ENCODE measurements around the gene AKT2. TPM values are rescaled to one million over a fixed set of nuclear protein-coding genes. Genes with fewer than 3 reads are reported as not detected.
A peak's percentile ranks its signal among the peaks of the same experiment; 100 is the strongest.
"Not testable (repeated sequence)": the region's sequence is repeated elsewhere in the genome, so short reads cannot be mapped to it uniquely, and the experiment has no call there.

The AKT2 gene
- total RNA-seq, result 119 and 193 TPM in 2 replicates
- 60.1 and 80.1 TPM in 2 replicates for polyA plus RNA-seq

DNA sequence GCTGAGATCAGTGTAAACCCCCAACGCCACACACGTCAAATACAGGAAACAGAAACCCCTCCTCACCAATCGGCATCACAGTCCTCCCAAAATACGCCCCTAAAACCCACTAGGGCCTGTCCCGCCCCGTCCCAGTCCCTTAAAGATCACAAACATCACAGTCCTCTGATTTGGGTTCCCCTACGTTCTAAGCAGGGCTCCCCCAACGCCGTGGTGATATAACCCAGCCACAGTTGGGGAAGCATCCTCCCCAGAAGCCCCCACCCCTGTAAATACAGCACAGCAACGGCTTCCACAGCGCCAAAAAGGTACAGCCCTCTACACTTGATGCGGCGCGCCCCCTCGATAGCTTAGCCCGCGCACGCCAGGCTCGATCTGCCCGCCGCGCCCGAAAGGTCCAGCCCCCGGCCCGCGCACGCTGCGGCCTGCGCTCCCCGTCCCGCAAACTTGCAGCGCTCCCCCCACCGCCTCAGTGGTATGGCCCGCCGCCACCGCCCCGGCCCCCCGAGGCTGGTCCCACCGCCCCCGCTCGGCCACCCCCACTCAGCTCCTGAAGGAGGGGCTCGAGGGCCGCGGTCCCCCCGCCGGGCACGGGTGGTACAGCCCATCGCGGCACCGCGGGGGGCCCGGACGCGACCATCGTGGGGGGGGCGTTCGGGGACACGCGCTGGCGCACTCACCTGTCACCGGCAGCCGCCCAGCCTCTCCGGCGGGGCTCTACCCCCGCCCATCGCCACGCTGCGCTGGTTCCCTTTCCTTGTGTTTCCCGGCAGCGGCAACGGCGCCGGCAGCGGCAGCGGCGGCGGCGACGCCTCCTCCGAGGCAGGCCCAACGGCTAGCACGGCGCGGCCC is at the start of gene AKT2:
TSS of gene AKT2 (minus strand) at position 845 of the 852 bp plus-strand sequence. CDS start 20,078 bp downstream, outside the sequence.
- no peaks in the 10 kb centered on the region for H3K36me3 ChIP-seq
- H3K9me3 ChIP-seq (ENCODE audit: low read depth), result no peaks in the 10 kb centered on the region

DNA sequence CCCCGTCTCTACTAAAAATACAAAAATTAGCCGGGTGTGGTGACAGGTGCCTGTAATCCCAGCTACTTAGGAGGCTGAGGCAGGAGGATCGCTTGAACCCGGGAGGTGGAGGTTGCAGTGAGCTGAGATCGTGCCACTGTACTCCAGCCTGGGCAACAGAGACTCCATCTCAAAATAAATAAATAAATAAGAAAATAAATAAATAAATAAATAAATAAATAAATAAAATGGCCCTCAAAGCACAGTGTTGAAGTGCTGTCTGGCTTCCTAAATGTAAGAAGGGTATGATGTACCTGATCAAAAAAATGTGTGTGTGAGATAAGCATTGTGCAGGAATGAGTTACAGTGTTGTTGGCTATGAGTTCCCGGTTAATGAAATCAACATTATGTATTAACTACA is 47.9 kb upstream of the AKT2 start:
- H3K4me3 ChIP-seq; DNase-seq (ENCODE audit: low read depth in 1 of 2, low spot score in 1 of 2); H3K9me3 ChIP-seq (ENCODE audit: low read depth); H3K4me1 ChIP-seq (ENCODE audit: low read depth); H3K27ac ChIP-seq; H3K27me3 ChIP-seq: not testable (repeated sequence)
- peaks cover 18% of the 10 kb centered on the region for H3K36me3 ChIP-seq

More for the DNA sequence above, at the start of gene AKT2:
- H3K27ac ChIP-seq, result peak within 1 kb of the TSS; percentile 98
- H3K4me3 ChIP-seq, result peak within 1 kb of the TSS; percentile 56
- H3K4me1 ChIP-seq (ENCODE audit: low read depth), result peaks cover 22% of the 10 kb centered on the region
- no peaks in the 10 kb centered on the region for H3K27me3 ChIP-seq
- TF ChIP-seq, protein P1, sequence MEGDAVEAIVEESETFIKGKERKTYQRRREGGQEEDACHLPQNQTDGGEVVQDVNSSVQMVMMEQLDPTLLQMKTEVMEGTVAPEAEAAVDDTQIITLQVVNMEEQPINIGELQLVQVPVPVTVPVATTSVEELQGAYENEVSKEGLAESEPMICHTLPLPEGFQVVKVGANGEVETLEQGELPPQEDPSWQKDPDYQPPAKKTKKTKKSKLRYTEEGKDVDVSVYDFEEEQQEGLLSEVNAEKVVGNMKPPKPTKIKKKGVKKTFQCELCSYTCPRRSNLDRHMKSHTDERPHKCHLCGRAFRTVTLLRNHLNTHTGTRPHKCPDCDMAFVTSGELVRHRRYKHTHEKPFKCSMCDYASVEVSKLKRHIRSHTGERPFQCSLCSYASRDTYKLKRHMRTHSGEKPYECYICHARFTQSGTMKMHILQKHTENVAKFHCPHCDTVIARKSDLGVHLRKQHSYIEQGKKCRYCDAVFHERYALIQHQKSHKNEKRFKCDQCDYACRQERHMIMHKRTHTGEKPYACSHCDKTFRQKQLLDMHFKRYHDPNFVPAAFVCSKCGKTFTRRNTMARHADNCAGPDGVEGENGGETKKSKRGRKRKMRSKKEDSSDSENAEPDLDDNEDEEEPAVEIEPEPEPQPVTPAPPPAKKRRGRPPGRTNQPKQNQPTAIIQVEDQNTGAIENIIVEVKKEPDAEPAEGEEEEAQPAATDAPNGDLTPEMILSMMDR (IDR thresholded peaks at IDR 0.05; ENCODE audit: low read depth, low read length), result no peak
- peak; percentile 66 to 88 for DNase-seq (ENCODE audit: low read depth in 1 of 2, low spot score in 1 of 2)

DNA sequence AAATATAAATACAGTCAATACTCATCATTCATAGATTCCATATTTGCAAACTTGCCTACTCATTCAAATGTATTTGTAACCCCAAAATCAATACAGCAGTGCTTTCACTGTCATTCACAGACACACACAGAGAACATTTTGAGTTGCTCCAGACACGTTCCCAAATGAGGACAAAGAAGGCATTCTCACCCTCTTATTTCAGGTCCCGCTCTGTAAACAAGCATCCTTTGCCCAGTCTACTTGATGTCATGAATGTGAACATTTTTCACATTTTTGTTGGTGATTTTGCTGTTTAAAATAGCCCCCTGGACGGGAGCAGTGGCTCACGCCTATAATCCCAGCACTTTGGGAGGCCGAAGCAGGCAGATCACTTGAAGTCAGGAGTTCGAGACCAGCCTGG is 47.5 kb upstream of the AKT2 start:
- no peaks in the 10 kb centered on the region for H3K27me3 ChIP-seq
- no peaks in the 10 kb centered on the region for H3K4me1 ChIP-seq (ENCODE audit: low read depth)
- peaks cover 21% of the 10 kb centered on the region for H3K36me3 ChIP-seq
- no peak overlapping the region for H3K27ac ChIP-seq
- DNase-seq (ENCODE audit: low read depth in 1 of 2, low spot score in 1 of 2), result no peak
- H3K4me3 ChIP-seq, result no peak overlapping the region
- TF ChIP-seq, protein P1 (IDR thresholded peaks at IDR 0.05; ENCODE audit: low read depth, low read length), result no peak
- no peaks in the 10 kb centered on the region for H3K9me3 ChIP-seq (ENCODE audit: low read depth)

DNA sequence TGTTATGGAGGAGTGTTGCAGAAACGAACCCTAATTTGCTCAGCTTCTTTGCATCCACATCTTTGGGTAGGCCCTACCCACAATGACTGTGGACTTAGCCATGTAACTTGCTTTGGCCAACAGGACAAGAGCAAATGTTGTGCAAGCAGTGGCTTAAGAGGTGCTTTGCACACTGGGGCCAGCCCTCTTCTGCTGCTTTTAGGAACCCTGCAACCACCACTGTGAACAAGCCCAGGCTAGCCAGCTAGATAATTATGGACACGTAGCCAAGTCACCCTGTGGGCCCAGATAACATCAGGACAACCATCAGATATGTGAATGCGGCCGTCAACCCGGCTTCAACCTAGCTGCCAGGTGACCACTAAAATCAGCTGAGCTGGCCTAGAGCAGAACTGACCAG is 45.9 kb upstream of the AKT2 start:
- TF ChIP-seq, protein P1 (IDR thresholded peaks at IDR 0.05; ENCODE audit: low read depth, low read length), result no peak
- Histone ChIP-seq H3K27ac (no peak overlapping the region), H3K36me3 (peaks cover 24% of the 10 kb centered on the region)

DNA sequence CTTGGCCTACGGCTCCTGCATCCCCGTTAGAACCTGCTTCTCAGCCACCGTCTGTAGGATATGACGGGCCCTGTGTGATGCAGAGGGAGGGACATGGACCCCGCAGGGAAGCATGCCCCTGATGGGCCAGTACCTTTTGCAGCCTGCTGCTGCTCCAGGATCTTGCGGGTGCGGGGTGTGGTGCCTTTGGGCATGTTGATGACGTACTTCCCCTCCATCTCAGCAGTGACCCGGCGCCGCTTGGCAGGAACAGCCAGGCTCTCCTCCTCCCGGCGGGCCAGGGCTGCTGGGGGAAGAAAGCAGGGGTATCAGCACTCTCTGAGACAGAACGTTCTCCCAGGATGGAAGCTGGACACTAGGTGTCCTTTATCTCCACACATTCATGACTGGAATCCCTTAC is 41.1 kb upstream of the AKT2 start:
- H3K36me3 ChIP-seq, result peaks cover 42% of the 10 kb centered on the region
- no peaks in the 10 kb centered on the region for H3K9me3 ChIP-seq (ENCODE audit: low read depth)
- DNase-seq (ENCODE audit: low read depth in 1 of 2, low spot score in 1 of 2), result no peak
- H3K4me1 ChIP-seq (ENCODE audit: low read depth), result no peaks in the 10 kb centered on the region
- TF ChIP-seq, protein P1 (IDR thresholded peaks at IDR 0.05; ENCODE audit: low read depth, low read length), result no peak
- H3K27ac ChIP-seq, result no peak overlapping the region
- no peak overlapping the region for H3K4me3 ChIP-seq
- H3K27me3 ChIP-seq, result no peaks in the 10 kb centered on the region

More for the DNA sequence above, 45.9 kb upstream of the AKT2 start:
- DNase-seq (ENCODE audit: low read depth in 1 of 2, low spot score in 1 of 2), result no peak
- no peaks in the 10 kb centered on the region for H3K9me3 ChIP-seq (ENCODE audit: low read depth)
- no peaks in the 10 kb centered on the region for H3K27me3 ChIP-seq
- no peaks in the 10 kb centered on the region for H3K4me1 ChIP-seq (ENCODE audit: low read depth)
- no peak overlapping the region for H3K4me3 ChIP-seq

DNA sequence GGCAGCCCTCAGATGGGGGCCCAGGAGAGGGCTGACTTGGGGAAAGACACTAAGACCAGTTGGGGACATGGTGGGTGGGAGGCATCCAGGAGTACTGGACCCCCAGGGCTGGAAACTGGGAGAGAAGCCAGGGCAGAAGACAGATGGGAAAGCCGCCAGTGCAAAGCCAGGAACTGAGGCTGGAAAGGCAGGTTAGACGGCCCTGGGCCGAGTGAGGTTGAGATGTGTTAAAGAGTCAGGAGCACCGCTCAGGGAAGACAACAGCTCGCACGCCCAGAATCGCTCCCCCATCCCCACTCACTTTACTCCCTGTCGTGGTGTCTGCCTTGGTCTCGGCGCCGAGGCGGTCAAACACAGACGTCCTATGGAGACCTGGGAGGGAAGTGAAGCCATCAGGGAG is 38.6 kb upstream of the AKT2 start:
- Histone ChIP-seq H3K4me1 (ENCODE audit: low read depth) (no peaks in the 10 kb centered on the region), H3K27me3 (no peaks in the 10 kb centered on the region), H3K9me3 (ENCODE audit: low read depth) (no peaks in the 10 kb centered on the region), H3K27ac (no peak overlapping the region), H3K4me3 (no peak overlapping the region), H3K36me3 (peaks cover 38% of the 10 kb centered on the region)
- TF ChIP-seq, protein P1 (IDR thresholded peaks at IDR 0.05; ENCODE audit: low read depth, low read length), result no peak
- DNase-seq (ENCODE audit: low read depth in 1 of 2, low spot score in 1 of 2), result no peak
